Renal cortical epithelial cell (primary cell): Measurements from ENCODE around the gene PTTG1. TPM values are rescaled to one million over a fixed set of nuclear protein-coding genes. Genes with fewer than 3 reads are reported as not detected.
A peak's percentile ranks its signal among the peaks of the same experiment; 100 is the strongest.

Source experiments
- DNase-seq: peaks from one replicate; pipeline ENCODE4 v3.0.0-alpha.2; 2011; ENCODE audit warnings: low read depth
- total RNA-seq: library from RNA; depleted of rRNA; stranded (reverse); fragments of >200 nt; gene quantifications from 2 replicates; pipeline ENCODE4 v1.2.3, GENCODE V29; 2014

The PTTG1 gene
- total RNA-seq, 1 donor from 2014 or later, result 19.9 TPM

DNA sequence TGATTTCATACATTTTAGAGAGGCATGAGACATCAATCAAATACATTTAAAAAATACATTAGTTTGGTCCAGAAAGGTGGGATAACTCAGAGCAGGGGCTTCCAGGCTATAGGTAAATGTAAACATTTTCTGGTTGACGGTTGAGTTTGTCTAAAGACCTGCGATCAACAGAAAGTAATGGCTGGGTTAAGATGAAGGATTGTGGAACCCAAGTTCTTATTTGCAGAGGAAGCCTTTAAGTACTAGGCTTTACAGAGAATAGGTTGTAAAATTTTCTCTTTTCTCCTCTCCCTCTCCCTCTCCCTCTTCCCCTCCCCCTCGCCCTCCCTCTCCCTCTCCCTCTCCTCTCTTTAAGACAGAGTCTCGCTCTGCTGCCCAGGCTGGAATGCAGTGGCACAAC lies 50.8 kb downstream of the PTTG1 start:
- no peak for DNase-seq

DNA sequence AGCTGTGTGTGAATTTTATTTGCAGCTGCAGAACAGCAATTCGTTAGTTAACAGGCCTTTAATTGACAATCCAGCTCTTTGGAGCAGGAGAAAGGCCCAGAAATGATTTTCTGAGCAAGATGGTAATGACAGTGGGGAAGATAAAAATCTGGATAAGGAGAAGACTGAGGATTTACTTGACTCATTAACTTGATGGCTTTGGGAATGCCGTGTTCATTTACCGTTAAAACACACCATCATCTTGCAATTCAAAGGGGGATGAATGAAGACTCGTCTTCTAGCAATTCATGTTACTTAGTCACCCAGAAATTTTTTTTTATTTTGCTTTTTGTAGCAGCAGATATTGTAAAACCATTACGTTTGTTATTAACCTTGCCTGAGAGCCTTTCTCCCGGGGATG lies 52.0 kb downstream of the PTTG1 start:
- peak; percentile 49 for DNase-seq

DNA sequence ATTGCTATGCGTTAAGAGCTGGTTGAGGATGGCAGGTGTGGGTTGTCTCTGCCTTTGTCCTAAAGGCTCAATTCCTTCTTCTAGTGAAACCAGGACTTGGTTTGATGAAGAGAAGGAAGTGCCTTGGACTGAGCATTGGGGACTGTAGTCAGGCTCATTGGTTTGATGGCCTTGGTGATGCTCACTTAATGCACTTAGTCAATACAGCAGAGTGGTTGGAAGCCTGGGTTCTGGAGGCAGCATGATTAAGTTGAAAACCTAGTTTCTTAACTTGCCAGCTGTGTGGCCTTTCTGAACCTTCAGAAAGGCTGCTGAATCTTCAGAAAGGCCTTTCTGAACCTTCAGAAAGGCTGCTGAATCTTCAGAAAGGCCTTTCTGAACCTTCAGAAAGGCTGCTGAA lies 52.4 kb downstream of the PTTG1 start:
- no peak for DNase-seq

DNA sequence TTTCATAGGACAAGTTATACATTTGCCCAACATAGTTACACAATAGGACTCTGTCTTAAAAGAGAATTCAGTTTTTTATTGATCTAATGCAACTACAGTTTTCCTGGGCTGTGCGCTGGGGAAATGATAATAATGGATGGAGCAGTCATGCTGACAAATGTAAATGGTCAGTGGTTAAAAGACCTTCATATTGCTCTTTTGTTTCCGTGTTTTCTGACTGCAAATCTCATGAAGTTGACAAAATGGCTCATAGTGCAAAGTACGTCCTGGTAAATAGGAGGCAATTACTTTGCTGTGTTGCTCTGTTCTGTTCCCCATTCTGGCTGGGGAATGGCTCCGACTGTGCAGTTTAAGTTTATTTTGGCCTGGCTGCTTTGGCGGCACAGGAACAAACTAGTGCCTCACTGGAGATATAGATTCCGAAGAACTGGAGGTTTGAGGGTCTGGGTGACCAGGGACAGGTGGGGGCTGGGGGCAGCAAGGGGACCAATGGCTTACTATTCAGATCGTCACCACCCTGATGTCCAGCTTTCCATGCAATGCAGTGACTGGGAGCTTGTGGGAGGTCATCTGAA lies 54.3 kb downstream of the PTTG1 start:
- DNase-seq, result no peak

DNA sequence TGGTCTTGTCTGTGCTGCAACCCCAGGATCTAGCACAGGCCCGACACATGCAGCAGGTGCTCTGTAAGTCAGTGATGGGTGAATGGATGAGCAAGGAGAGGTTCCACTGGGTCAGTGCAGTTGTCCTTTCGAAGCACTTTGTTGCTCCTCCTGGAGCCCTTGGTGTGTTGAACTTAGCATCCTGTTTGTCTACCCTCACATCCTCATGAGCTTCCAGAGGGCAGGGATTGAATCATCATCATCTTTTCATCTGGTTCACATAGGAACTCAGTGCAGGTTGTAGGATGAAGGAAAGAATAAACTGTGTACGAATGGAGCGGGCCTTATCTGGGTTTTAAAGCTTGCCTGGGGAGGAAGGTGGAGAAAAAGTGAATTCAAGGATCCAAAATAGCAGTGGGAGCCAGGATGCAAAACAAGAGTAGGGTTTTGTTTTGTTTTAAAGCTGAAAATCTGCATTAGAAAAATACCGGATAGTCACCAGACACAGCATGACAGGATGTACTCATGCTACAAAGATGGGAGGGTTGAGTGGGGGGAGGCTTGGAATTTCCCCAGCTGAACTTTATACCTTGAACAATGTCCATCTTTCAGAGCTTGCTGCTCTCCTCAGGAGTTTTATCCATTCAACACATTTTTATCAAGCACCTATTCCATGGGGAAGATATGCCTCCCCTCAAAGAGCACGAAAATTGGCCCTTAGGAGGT lies 55.8 kb downstream of the PTTG1 start:
- peak; percentile 49 for DNase-seq

DNA sequence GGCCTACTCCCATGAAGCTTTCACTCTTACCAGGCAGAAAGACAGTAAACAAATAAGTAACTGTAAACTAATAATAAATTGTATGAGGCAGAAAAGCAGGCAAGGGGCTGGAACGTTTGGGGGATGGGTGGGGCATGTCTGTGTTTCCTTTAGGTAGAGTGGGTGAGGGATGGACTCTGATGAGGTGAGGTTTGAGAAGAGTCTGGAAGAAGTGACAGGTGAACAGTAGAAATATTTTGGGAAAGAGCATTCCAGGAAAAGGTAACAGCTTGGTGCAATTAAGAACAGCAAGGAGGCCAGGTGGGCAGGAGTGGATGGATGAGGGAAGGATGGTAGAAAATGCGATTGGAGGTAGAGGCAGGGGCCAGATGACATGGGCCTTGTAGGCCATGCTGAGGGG lies 56.5 kb downstream of the PTTG1 start:
- DNase-seq, result no peak

Other genes starting within 250 kb of the PTTG1 start
- not detected in 2 replicates for gene FABP6, start 192.3 kb upstream of the PTTG1 start, total RNA-seq
- 4.2 and 5.3 TPM in 2 replicates for gene CCNJL, start 109.3 kb upstream of the PTTG1 start, total RNA-seq
- gene C1QTNF2, start 51.2 kb upstream of the PTTG1 start, total RNA-seq, result not detected in 2 replicates
- gene FAM200C, start 21.8 kb upstream of the PTTG1 start, total RNA-seq, result 2.6 and 4.3 TPM in 2 replicates
- 75.5 and 111 TPM in 2 replicates for gene SLU7, start 2.8 kb upstream of the PTTG1 start, total RNA-seq